ENCODE measurements around the gene CBLC.

CBLC gene

GRCh38 chr19:44756089-44756562, 21.6 kb upstream of the CBLC start:
- TF ChIP-seq CTCF (conservative IDR thresholded peaks at IDR 0.05; ENCODE audit: low read depth, low read length): no peak
- H3K4me3 ChIP-seq (ENCODE audit: low read length): no peak overlapping the region
- no peak for DNase-seq (ENCODE audit: low read depth)

- no peak for TF ChIP-seq CTCF (conservative IDR thresholded peaks at IDR 0.05; ENCODE audit: low read depth, low read length)
- H3K4me3 ChIP-seq (ENCODE audit: low read length): peak overlapping the region; percentile 47
- DNase-seq (ENCODE audit: low read depth): no peak
Measured at GRCh38 chr19:44757057-44757734, 20.5 kb upstream of the CBLC start.

- H3K4me3 ChIP-seq (ENCODE audit: low read length): peak overlapping the region; percentile 47
- peak; percentile 14 for TF ChIP-seq CTCF (conservative IDR thresholded peaks at IDR 0.05; ENCODE audit: low read depth, low read length)
- no peak for DNase-seq (ENCODE audit: low read depth)
Measured at GRCh38 chr19:44757735-44758505, 19.8 kb upstream of the CBLC start.

GRCh38 chr19:44758596-44758995, 19.1 kb upstream of the CBLC start:
- no peak for TF ChIP-seq CTCF (conservative IDR thresholded peaks at IDR 0.05; ENCODE audit: low read depth, low read length)
- no peak for DNase-seq (ENCODE audit: low read depth)
- H3K4me3 ChIP-seq (ENCODE audit: low read length): peak overlapping the region; percentile 47

GRCh38 chr19:44759083-44759804, 18.4 kb upstream of the CBLC start:
- no peak overlapping the region for H3K4me3 ChIP-seq (ENCODE audit: low read length)
- DNase-seq (ENCODE audit: low read depth): no peak
- no peak for TF ChIP-seq CTCF (conservative IDR thresholded peaks at IDR 0.05; ENCODE audit: low read depth, low read length)

- H3K4me3 ChIP-seq (ENCODE audit: low read length): no peak overlapping the region
- no peak for TF ChIP-seq CTCF (conservative IDR thresholded peaks at IDR 0.05; ENCODE audit: low read depth, low read length)
- DNase-seq (ENCODE audit: low read depth): no peak
Measured at GRCh38 chr19:44762038-44762437, 15.7 kb upstream of the CBLC start.
